AG04449 (cell line): ENCODE results near the gene STX12.
"Not testable (repeated sequence)": the region's sequence is repeated elsewhere in the genome, so short reads cannot be mapped to it uniquely, and the experiment has no call there.

Experiments used
- CTCF ChIA-PET: fragments of 350-600 bp; formaldehyde crosslinking; extraction: SDS; loops from one replicate; lab custom pipeline; 2021; ENCODE audit warnings: antibody characterized with exemption; lab: Yijun Ruan, JAX
- POLR2A ChIA-PET: fragments of 400-600, 350-600 bp; formaldehyde crosslinking; extraction: SDS; loops from one replicate; lab custom pipeline; 2020; ENCODE audit warnings: antibody characterized with exemption, inconsistent platforms; lab: Yijun Ruan, JAX
- DNase-seq: peaks from one replicate; pipeline ENCODE4 v3.0.0-alpha.2; 2010; ENCODE audit warnings: low read depth, low spot score
- H3K4me3 ChIP-seq: 2 replicates; pipeline ENCODE4 v1.5.1; 2011; ENCODE audit warnings: low read depth, mild to moderate bottlenecking, control low read depth, low read length
- TF ChIP-seq, protein P1 (sequence below): IDR thresholded peaks from one replicate; pipeline ENCODE4 v1.5.1; 2011; ENCODE audit warnings: mild to moderate bottlenecking, moderate library complexity, low read length, control low read depth, inconsistent platforms; ENCODE audit not compliant: insufficient read depth; ENCODE audit errors: missing control alignments

Gene STX12

DNA sequence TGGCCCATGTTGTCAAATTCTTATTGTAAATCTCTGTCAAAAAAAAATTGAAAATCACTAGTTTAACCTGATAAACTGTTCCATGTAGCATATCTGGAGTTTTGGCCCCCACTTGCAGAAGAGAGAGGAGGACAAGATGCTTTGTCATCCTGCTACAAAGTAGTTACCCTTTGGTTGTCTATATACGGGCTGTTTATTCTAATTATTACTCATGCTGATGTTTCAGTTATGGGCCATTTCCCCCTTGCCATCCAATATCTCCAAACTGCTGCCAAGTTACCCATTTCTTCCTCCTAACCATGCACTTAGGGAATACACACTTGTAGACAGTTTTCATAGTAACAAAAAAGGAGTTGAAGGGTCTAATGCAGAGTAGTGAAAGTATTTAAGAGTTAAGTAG is 22.6 kb downstream of the STX12 start:
- H3K4me3 ChIP-seq: no peak overlapping the region
- no peak for DNase-seq
- POLR2A ChIA-PET: no interaction called here
- TF ChIP-seq, protein P1, sequence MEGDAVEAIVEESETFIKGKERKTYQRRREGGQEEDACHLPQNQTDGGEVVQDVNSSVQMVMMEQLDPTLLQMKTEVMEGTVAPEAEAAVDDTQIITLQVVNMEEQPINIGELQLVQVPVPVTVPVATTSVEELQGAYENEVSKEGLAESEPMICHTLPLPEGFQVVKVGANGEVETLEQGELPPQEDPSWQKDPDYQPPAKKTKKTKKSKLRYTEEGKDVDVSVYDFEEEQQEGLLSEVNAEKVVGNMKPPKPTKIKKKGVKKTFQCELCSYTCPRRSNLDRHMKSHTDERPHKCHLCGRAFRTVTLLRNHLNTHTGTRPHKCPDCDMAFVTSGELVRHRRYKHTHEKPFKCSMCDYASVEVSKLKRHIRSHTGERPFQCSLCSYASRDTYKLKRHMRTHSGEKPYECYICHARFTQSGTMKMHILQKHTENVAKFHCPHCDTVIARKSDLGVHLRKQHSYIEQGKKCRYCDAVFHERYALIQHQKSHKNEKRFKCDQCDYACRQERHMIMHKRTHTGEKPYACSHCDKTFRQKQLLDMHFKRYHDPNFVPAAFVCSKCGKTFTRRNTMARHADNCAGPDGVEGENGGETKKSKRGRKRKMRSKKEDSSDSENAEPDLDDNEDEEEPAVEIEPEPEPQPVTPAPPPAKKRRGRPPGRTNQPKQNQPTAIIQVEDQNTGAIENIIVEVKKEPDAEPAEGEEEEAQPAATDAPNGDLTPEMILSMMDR: no peak
- CTCF ChIA-PET: no interaction called here

DNA sequence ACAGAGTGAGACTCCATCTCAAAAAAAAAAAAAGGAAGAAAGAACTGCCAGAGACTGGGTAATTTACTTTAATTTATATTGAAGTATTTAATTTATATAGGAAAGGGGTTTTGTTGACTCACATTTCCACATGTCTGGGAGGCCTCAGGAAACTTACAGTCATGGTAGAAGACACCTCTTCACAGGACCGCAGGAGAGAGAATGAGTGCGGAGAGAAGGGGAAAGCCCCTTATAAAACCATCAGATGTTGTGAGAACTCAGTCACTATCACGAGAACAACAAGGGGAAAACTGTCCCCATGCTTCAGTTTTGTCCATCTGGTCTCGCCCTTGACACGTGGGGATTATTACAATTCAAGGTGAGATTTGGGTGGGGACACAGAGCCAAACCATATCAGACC is 31.8 kb downstream of the STX12 start:
- CTCF ChIA-PET: no interaction called here

DNA sequence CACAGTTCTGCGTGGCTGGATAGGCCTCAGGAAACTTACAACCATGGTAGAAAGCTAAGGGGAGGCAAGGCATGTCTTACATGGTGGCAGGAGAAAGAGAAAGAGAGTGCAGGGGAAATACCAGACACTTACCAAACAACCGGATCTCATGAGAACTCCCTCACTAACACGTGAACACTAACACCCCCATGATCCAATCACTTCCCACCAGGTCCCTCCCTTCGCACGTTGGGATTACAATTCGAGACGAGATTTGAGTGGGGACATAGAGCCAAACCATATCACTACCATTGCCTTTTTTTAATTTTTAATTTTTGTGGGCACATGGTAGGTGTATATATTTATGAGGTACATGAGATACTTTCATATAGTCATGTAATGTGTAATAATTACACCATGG is 33.7 kb downstream of the STX12 start:
- no peak for DNase-seq
- no peak overlapping the region for H3K4me3 ChIP-seq
- TF ChIP-seq, protein P1: no peak
- ChIA-PET CTCF (no interaction called here), POLR2A (no interaction called here)

More for the DNA sequence above, 31.8 kb downstream of the STX12 start:
- H3K4me3 ChIP-seq: no peak overlapping the region
- TF ChIP-seq, protein P1: no peak
- DNase-seq: no peak
- POLR2A ChIA-PET: no interaction called here

DNA sequence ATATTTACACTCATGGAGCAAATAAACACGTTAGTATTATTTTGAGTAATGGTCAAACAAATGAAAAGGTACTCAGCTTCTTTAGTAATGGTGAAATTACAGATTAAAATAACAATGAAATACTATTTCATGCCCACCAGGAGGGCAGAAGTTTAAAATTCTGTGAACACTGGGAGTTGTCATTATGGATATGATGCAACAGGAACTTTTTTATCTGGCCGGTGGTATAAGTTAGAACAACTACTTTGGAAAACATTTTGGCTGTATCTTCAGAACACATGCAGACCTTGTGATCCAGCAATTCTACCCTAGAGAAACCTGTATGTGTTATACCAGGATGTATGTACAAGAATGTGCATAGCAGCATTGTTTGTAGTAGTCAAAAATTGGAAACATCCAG is 34.4 kb downstream of the STX12 start:
- no peak for DNase-seq
- ChIA-PET CTCF (no interaction called here), POLR2A (no interaction called here)
- no peak overlapping the region for H3K4me3 ChIP-seq
- TF ChIP-seq, protein P1: no peak

DNA sequence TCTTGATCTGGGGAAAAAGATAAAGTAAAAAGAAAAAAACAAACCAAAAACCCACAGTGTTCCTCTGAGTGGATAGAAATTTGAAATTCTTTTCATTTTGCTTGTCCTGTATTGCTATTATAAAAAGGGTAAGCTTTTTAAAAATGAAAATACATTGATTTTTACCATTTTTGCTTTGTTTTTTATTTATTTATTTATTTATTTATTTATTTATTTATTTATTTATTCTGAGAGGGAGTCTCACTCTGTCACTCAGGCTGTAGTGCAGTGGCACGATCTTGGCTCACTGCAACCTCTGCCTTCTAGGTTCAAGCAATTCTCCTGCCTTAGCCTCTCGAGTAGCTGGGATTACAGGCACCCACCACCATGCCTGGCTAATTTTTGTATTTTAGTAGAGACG is 35.1 kb downstream of the STX12 start:
- DNase-seq, POLR2A ChIA-PET, CTCF ChIA-PET: not testable (repeated sequence)

DNA sequence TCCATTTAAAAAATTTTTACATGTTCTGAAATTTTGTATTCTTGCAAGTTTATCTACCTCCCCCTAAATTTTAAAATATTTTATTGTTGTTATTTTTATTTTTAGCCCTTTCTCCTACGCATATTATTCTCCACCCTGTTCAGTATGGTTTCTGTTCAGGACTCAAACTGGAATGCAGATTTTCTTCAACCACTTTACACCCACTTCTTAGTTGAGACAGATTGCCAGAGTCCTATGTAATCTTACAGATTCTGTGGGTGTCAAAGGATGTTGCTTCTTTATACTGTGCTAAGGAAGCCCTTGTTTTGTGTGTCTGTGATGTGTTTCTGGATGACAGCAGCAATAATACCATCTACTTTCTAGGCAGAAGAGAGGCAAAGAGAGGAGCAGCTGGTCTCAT is 36.9 kb downstream of the STX12 start:
- TF ChIP-seq, protein P1: no peak
- ChIA-PET POLR2A (no interaction called here), CTCF (no interaction called here)
- DNase-seq: no peak
- H3K4me3 ChIP-seq: no peak overlapping the region

More for the DNA sequence above, 35.1 kb downstream of the STX12 start:
- H3K4me3 ChIP-seq: not testable (repeated sequence)

DNA sequence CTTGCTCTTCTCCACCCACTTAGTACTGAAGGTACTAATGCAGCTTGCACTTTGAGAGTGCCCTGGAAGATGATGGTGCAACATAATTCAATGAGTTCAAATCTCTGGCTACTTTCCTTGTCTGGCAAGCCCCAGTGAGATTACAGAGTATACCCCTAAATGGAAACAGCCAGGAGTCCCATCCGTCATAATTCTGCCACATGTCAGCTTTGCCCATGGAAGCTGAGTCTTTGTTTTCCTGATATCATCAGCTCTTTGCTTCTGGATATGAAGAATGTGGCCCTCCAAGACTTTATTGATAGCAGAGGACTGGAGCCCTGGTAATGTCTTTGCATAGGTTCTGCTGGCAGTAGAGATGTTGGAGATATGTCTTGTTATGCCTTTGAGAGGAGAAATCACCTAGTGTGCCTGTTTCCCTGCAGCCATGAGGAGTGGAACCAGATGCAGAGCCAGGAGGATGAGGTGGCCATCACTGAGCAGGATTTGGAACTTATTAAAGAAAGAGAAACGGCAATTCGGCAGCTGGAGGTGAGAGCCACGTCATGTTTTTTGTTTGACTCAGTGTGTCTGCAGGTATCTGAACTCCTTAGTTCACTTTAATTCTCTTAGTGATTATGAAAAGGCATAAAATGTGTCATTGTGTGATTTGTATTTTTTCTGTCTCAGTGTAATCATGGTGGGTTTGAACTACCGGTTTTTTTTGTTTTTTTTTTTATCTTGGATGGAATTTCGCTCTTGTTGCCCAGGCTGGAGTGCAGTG is 38.9 kb downstream of the STX12 start:
- ChIA-PET CTCF (no interaction called here), POLR2A (no interaction called here)
- no peak overlapping the region for H3K4me3 ChIP-seq
- DNase-seq: no peak
- TF ChIP-seq, protein P1: no peak
